HG02588 (cell line): ENCODE measurements around the gene MAPRE3.

ENCODE experiments used
- ATAC-seq: cut with Tn5 transposase; IDR thresholded peaks from one replicate; pipeline ENCODE4 v1.9.1; 2021; ENCODE audit warnings: mild to moderate bottlenecking, moderate library complexity; ENCODE audit not compliant: unreplicated experiment

Gene MAPRE3

DNA sequence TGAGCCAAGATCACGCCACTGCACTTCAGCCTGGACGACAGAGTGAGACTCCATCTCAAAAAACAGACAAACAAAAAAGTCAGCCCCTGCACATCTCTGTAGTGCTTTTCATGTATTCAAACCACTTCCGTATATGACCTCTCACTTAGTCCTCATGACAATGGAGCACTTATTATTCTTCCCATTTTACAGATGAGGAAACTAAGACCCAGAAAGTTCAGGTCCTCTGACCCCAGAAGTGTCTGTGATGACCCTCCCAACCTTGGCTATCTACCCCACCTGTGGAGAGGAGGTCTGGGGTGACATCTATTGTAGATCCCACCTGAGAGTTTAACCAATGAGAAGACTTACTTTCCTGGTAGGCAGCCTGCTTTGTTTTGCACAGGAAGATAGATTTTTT is 21.6 kb upstream of the MAPRE3 start:
- no peak for ATAC-seq

GRCh38 chr2:26950246-26950645 is 20.2 kb upstream of the MAPRE3 start:
- ATAC-seq, result no peak

DNA sequence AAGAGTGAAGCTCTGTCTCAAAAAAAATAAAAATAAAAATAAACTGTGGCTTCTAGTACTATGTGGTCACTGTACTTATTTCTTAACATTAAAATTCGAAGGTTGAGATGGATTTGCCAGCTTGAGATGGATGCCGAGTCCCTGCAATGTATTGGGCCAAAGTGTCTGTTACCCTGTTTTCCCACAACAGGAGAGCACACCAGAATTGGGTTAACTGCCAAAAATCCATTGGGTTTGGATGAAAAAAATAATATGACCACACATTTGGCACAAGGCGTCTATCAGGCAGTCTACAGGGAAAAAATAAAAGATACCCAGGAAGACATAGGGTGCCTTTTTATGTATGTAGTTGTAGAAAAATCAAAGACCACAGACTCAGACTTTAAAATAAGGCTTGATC is 19.2 kb upstream of the MAPRE3 start:
- ATAC-seq, result no peak

- no peak for ATAC-seq
Measured at GRCh38 chr2:26952374-26952773, 18.1 kb upstream of the MAPRE3 start.

DNA sequence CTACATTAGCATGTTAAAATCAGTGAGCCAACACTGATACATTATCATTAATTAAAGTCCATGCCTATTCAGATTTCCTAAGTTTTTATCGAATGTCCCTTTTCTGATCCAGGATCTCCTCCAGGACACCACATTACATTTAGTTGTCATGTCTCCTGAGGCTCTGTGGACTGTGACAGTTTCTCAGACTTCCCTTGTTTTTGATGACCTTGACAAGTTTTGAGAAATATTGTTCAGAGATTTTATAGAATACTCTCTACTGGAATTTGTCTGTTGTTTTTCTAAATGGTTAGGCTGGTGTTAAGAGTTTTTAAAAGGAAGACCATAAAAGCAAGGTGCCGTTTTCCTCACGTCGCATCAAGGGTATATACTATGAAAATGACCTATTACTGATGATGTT is 16.3 kb upstream of the MAPRE3 start:
- ATAC-seq, result no peak

DNA sequence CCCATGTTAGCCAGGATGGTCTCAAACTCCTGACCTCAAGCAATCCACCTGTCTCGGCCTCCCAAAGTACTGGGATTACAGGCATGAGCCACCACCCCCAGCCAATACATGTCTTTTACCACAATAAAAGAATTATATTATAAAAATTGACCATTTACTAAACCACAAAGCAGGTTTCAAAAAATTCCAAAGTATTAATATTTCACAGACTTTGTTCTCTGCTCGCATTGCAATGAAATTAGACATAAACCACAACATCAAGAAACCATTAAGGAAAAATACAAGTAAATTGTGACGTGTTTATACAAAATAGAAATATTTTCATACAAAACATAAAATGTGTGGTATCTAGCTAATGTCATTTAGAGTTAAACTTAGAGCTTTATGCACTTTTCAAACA is 13.4 kb upstream of the MAPRE3 start:
- no peak for ATAC-seq

DNA sequence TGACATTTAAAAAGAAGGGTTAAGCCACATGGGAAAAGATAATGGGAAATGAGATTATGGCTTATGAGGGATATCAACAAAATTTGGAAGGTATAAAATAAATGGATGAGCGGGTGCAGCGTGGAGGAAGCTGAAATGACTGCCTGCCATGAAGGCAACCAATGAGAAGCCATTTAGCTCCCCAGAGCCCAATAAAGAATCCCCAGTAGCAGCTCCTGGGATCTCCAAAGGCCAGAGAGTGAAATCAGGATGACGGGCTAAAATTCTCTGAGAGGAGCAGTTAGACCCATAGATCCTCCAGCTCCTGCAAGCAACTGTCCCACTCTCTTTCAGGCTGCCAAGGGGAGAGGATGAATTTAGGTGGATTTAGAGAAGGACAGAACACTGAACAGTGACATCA is 12.9 kb upstream of the MAPRE3 start:
- no peak for ATAC-seq

- no peak for ATAC-seq
Measured at GRCh38 chr2:26959331-26959730, 11.1 kb upstream of the MAPRE3 start.

DNA sequence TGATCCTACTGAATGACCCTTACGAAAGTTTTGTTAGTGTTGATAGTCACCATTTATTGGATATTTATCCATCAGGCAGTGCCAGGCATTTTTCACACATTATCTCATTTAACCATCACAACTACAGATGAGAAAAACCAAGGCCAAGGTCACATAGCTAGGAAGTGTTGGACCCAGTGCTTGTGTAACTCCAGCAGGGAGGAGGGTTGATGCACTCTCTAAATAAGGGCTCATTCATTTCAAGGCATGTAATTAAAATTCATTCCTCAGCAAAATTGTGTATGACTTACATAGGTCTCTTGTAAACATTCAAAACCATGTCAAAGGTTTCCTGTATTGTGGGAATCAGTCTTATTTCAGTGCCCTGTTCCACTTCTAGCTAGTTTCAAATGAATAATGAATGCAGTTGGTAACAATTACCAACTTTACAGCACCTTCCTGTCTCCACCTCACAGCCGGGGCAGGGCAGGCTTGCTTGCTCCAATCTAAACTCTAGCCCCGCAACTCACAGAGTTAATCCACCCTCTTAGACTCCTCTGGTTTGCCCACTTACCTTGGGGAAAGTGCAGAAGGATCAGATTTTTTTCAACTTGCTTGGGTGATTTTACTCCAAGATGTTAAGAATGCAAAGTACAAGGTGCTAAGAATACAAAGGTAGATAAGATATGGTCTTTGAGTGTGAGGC is 5.8 kb upstream of the MAPRE3 start:
- ATAC-seq, result no peak

- ATAC-seq, result no peak
Measured at GRCh38 chr2:26968001-26968400, 2.4 kb upstream of the MAPRE3 start.

DNA sequence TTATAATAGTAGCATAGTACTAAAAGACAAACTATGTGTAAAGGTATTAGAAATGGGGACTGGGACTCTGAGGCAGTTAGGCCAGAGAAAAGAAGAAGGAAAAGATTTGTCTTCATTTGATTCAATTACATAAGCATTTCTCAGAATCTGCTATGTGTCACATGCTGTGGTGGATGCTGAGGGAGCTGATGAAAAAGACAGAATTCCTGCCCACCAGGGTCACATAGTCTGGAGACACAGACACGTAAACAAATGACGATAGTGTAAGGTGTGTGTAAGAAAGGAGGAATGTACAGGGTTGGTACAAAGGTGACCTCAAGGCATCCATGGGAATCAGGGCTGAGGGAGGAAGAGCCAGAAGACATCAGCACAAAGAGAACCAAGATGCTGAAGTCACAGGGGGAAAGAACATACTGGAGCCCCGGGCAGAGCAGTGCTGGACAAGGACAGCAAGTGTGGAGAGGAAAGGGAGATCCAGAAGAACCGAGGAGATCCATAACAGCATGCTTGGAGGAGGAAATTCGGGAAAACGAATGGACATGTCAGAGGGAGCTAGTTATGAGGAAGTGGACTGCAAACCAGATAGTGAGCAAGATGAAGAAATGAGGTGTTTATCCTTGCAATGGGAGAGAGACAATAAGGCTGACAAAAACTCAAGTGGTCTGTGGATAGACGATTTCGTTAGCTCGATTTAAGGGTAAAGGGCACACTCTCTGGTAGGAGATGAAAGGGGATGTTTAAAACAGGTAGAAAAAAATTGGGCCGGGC is 1.2 kb upstream of the MAPRE3 start:
- no peak for ATAC-seq

- ATAC-seq, result no peak
Measured at GRCh38 chr2:26970928-26971627, 641 bp downstream of the MAPRE3 start.

GRCh38 chr2:26971911-26972786 is 1.7 kb downstream of the MAPRE3 start:
- no peak for ATAC-seq

- ATAC-seq, result no peak
Measured at GRCh38 chr2:26974352-26974751, 3.9 kb downstream of the MAPRE3 start.

DNA sequence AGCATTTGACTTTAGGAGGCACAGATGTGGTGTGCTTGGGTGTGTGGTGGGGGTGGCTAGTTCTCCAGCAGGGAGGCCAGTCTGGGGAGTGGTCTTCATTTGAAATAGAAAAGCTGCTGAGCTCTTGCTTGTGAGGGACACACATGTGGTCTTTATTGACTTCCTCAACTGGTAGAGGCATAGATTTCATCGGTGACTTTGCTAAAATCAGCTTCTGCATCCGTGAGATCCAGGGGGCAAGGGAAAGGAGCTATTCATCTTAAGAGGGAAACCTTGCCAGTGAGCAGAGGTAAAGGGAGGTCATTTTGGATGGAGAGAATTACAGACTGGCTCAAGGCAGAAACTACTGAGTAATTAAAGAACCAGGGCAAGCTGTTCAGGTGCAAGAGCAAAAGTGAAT is 4.7 kb downstream of the MAPRE3 start:
- no peak for ATAC-seq

DNA sequence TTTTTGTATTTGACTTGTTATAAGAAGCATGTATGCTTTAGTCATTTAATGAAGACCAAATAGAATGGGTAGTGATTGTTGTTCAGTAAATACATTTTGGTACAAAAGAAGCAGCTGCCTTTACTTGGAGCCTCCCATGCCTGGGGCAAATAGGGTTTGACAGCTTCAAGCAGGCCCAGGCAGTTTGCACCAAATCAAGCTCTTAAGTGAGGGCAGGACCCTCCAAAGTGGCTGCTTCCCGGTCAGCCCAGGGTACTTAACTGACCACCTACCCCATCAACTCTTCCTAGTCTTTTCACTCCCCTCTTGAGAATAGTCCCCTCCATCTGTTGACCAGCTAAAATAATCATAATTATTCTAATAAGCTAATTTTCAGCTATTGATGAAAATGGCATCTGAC is 5.2 kb downstream of the MAPRE3 start:
- no peak for ATAC-seq

- no peak for ATAC-seq
Measured at GRCh38 chr2:26976237-26976636, 5.8 kb downstream of the MAPRE3 start.

- ATAC-seq, result no peak
Measured at GRCh38 chr2:26977012-26977411, 6.6 kb downstream of the MAPRE3 start.

GRCh38 chr2:26978061-26978596 is 7.7 kb downstream of the MAPRE3 start:
- ATAC-seq, result no peak

GRCh38 chr2:26979741-26980140 is 9.3 kb downstream of the MAPRE3 start:
- no peak for ATAC-seq

GRCh38 chr2:26980971-26981370 is 10.5 kb downstream of the MAPRE3 start:
- no peak for ATAC-seq
